Activated CD8-positive, alpha-beta memory T cell treated with anti-CD3 and anti-CD28 coated beads, Interleukin-2, amount 50 U/mL, for 24 hours (primary cell): ENCODE data around the gene SCAP.
"Not testable (repeated sequence)": the region's sequence is repeated elsewhere in the genome, so short reads cannot be mapped to it uniquely, and the experiment has no call there.

Experiments
- DNase-seq: peaks from one replicate; pipeline ENCODE4 v3.0.0-alpha.2; 2020; ENCODE audit errors: extremely low read depth

Gene SCAP

DNA sequence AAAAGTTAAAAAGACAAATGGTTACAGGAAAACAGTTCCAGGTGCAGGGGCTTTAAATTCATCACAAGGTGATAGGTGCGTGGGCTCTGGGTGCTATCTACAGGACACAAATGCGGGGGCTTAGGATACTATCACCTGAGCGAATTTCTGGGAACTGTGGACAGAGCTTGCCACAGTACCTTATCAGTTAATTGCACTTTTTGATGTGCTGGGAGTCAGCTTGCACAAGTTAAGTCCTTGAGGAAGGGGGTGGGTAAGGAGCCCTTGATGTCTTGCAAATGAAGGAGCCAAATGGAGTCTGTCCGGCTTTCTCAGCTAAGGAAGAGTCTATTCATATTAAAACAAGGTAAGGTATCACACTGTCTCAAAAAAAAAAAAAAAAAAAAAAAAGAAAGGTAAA lies 6.0 kb upstream of the SCAP start:
- DNase-seq: not testable (repeated sequence)

GRCh38 chr3:47480267-47480666 lies 4.5 kb upstream of the SCAP start:
- not testable (repeated sequence) for DNase-seq

DNA sequence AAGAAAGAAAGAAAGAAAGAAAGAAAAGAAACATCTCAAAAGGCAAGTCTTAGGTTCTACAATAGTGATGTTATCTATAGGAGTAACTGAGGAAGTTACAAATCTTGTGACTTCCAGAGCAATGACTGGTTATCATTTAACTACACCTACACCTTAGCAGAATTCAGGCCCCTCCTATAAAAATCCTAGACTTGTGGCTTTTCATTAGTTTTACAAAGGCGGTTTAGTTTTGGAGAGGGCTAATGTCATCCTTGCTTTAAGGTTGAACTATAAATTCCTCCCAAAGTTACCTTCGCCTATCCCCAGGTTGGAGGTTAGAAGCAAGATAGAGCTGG lies 4.1 kb upstream of the SCAP start:
- DNase-seq: no peak

GRCh38 chr3:47478022-47478421 lies 2.3 kb upstream of the SCAP start:
- DNase-seq: no peak

- DNase-seq: no peak
These were observed 981 bp upstream of the SCAP start for GRCh38 chr3:47476644-47477199.

GRCh38 chr3:47476330-47476626 lies 537 bp upstream of the SCAP start:
- DNase-seq: no peak

DNA sequence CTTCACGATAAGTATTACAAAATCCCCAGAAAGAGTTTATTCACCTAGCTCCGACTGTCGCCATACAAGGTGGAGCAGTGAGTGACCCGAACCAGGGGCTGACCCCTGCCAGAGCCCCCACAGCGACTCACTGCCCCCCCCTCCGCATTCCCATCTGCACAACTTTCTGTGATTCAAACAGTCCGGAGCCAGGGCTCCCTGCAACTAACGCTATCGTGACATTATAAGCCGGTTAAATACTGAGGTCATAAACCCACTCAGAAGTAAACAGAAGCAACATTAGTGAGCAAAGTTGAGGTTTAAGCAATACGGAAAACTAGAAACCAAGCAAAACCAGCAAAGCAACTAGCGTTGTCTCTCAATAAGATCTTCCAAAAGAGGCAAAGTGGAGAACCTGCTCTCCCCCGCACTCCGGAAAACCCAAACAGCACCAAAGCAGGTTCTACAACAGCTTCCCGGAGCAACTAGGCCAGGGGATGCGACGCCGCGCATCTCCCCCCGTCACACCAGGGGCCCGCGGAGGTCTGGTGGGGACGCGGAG lies 642 bp downstream of the SCAP start:
- DNase-seq: no peak

DNA sequence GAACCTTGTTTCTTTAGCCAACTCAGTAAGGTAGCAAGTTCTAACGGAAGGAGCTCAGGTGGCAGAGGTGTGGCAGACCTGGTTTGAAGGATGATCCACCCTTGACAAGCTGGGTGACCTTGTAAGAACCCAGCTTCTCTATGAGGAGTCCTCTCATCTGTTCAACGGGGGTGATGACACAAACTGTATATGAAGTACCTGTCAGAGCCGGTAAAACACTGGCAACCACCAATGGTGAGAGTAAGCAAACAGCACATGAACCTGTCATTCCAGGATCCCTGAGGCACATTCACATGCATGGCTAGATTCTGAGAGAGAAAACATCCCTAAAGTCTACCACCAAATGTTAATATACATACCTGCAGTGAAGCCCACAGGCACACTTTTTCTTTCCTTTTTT lies 2.4 kb downstream of the SCAP start:
- DNase-seq: no peak

GRCh38 chr3:47469616-47470015 lies 6.1 kb downstream of the SCAP start:
- DNase-seq: no peak

- DNase-seq: not testable (repeated sequence)
These were observed 7.4 kb downstream of the SCAP start for GRCh38 chr3:47468315-47468714.

DNA sequence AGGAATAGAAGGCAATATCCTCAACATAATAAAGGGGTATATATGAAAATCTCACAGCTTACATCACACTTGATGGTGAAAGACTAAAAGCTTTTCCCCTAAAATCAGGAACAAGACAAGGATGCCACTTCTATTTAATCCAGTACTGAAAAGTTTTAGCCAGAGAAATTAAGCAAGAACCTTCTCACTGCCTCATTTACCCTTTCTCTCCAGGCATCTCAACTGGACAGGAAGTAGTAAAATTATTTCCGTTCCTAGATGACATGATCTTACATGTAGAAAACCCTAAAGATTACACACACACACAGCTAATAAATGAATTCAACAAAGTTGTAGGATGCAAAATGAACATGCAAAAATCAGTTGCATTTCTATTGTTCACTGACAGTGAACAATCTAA lies 11.2 kb downstream of the SCAP start:
- DNase-seq: no peak

DNA sequence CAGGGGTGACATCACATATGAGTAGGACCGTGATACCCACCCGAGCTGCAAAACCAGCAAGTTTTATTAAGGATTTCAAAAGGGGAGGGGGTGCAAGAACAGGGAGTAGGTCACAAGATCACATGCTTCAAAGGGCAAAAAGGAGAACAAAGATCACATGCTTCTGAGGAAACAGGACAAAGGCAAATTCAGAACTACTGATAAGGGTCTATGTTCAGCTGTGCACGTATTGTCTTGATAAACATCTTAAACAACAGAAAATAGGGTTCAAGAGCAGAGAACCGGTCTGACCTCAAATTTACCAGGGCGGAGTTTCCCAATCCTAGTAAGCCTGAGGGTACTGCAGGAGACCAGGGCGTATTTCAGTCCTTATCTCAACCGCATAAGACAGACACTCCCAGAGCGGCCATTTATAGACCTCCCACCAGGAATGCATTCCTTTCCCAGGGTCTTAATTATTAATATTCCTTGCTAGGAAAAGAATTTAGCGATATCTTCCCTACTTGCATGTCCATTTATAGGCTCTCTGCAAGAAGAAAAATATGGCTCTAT lies 16.1 kb downstream of the SCAP start:
- DNase-seq: not testable (repeated sequence)

DNA sequence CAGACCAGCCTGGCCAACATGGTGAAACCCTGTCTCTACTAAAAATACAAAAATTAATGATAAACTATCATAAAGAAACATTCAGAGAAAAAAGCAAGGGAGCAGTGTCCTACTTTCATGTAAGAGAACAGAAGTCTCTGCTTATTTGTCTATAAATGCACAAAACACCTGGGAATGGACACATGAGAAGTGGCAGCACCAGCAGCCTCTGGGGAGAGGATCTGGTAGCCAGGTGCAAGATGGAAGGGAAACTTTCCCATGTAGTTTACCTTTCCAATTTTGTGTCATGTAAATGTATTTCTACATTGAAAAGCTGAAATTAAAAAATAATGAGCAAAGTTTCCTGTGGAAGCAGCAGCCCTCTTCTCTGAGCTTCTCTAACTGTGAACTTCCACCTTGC lies 18.8 kb downstream of the SCAP start:
- no peak for DNase-seq

DNA sequence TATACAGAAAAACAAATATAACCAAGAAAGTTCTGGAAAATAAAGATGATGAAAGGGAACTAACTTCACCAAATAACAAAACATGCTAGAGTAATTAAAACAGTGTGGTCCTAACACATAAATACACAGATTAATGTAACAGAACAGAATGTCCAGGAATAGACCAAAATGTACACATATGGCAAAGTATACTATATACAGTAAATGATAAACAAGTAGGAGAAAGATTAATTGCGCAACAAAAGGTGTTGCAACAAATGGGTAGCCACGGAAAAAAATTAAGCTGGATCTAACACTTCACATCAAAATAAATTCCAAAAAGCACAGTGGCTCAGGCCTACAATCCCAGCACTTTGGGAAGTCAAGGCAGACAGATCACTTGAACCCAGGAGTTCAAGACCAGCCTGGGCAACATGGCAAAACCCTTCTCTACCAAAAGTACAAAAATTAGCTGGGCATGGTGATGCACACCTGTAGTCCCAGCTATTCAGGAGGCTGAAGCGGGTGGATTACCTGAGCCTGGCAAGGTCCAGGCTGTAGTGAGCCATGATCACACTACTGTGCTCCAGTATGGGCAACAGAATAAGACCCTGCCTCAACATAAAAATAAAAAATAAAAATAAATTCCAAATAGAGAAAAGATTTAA lies 19.8 kb downstream of the SCAP start:
- no peak for DNase-seq

DNA sequence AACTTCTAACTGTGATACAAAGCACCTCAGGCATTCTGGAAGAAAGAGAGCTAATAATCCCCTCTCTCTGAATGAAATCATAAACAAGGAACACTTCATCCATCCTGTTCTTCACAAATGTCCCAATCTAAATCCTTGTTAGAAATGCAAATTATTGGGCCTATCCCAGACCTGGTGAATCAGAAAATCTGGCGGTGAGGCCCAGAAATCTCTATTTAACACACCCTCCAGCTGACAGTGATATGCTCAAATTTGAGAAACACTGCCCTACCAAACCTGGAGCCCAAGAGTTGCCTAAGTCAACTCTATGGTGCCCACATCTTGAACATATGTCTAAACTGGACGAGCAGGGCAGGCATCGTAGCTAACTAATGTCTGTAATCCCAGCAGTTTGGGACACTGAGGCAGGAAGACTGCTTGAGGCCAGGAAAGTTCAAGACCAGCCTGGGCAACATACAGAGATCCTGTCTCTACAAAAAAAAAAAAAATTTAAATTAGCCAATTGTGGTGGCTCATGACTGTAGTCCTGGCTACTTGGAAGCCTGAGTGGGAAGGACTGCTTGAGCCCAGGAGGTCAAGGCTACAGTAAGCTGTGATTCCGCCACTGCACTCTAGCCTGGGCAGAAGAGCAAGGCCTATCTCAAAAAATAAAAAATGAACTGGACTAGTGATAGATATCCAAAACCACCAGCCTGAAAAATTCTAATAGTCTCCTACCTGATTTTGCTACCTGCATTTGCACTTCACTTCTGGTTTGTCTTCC lies 23.1 kb downstream of the SCAP start:
- DNase-seq: no peak

DNA sequence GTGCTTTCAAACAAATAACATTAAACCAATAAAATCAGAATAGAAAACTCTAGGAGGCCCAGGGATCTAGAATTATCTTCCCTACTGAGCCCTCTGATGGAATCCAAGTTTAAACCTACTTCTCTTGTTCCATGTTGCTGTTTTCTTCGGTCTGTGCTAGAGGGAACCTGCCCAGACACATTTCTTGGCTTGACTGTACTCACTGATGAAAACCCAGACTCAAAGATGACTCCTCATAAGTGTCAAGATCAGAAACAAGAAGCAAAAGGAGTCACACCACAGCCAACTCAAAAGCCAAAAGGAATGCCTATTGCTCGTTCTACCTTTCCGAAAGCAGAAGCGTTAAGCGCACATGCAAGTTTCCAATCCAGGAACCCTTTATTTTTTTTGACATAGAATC lies 31.6 kb downstream of the SCAP start:
- no peak for DNase-seq

DNA sequence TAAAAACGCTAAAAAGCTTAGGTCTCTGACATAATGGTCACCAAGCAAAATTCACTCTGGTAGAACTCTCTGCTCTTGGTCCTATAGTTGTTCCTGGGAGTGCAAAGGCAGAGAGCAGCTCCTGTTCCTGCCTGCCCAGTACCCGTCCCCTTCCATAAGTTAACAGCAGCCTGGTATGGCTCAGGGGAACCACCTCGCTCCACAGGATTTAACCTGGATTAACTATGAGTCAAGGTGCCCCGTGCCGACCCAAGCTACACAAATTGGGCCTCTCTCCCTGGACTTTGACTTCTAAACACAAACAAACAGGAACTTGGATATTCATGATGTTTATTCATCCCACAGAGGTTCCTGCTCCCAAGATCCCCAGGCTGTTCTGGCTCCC lies 32.1 kb downstream of the SCAP start:
- no peak for DNase-seq

GRCh38 chr3:47441796-47442551 lies 33.8 kb downstream of the SCAP start:
- DNase-seq: no peak

GRCh38 chr3:47440131-47440530 lies 35.6 kb downstream of the SCAP start:
- DNase-seq: no peak

GRCh38 chr3:47436180-47436579 lies 39.6 kb downstream of the SCAP start:
- no peak for DNase-seq

GRCh38 chr3:47434849-47435248 lies 40.9 kb downstream of the SCAP start:
- no peak for DNase-seq

- no peak for DNase-seq
These were observed 41.9 kb downstream of the SCAP start for GRCh38 chr3:47433796-47434195.
